Heart left ventricle (tissue), 16 donors: ENCODE measurements around the gene ENTR1. TPM values are rescaled to one million over a fixed set of nuclear protein-coding genes. Genes with fewer than 3 reads are reported as not detected.

Experiments used
- ATAC-seq, 4 donors: fragments of 200-7000 bp; cut with Tn5 transposase; one replicate each; pipeline ENCODE4 v1.9.1; 2020 to 2022; ENCODE audit warnings: moderate library complexity in 4 of 4, mild to moderate bottlenecking in 3 of 4, moderate number of reproducible peaks in 1 of 4
- DNase-seq, 5 donors: peaks; one replicate each; pipeline ENCODE4 v3.0.0-alpha.2; 2020
- H3K27ac ChIP-seq, 12 donors: fragments of 200-600 bp; sonication (generic) in 4 of 12; one replicate each; pipeline versions ENCODE4 v1.5.0 to v1.8.0; 2016 to 2022; ENCODE audit warnings: mild to moderate bottlenecking in 2 of 12
- H3K27me3 ChIP-seq, 9 donors: fragments of 200-600 bp; sonication (generic) in 2 of 9; one replicate each; pipeline versions ENCODE4 v1.5.1 to v1.8.0; 2016 to 2022; ENCODE audit warnings: mild to moderate bottlenecking in 3 of 9
- H3K36me3 ChIP-seq, 9 donors: fragments of 200-600 bp; sonication (generic) in 2 of 9; one replicate each; pipeline versions ENCODE4 v1.5.0 to v1.8.0; 2018 to 2022; ENCODE audit warnings: mild to moderate bottlenecking in 2 of 9
- H3K4me1 ChIP-seq, 12 donors: fragments of 200-600 bp; sonication (generic) in 4 of 12; one replicate each; pipeline versions ENCODE4 v1.5.0 to v1.8.0; 2016 to 2022; ENCODE audit warnings: mild to moderate bottlenecking in 3 of 12
- H3K4me3 ChIP-seq, 12 donors: fragments of 200-600 bp; sonication (generic) in 4 of 12; one replicate each; pipeline versions ENCODE4 v1.5.0 to v1.8.0; 2017 to 2022; ENCODE audit warnings: mild to moderate bottlenecking in 9 of 12, moderate library complexity in 4 of 12
- H3K9me3 ChIP-seq, 12 donors: fragments of 200-600 bp; sonication (generic) in 4 of 12; one replicate each; pipeline versions ENCODE4 v1.5.0 to v1.8.0; 2016 to 2022; ENCODE audit warnings: mild to moderate bottlenecking in 1 of 12
- POLR2A ChIP-seq, 2 donors: fragments of 450-650 bp; IDR thresholded peaks; one replicate each; pipeline ENCODE4 v1.6.1; 2017; ENCODE audit warnings: antibody characterized with exemption in 2 of 2, mild to moderate bottlenecking in 2 of 2, moderate library complexity in 2 of 2
- WGBS, 4 donors: extraction: QIAGEN DNeasy Blood & Tissue Kit in 2 of 4; methylation state at CpG; one replicate each; pipeline versions ENCODE4 v1.1.5 to v1.1.7; 2013 to 2018; 5-methylcytosine and 5-hydroxymethylcytosine counted together
- intact Hi-C, 10 donors: fragments of 100-400 bp; cut with DNase I; formaldehyde crosslinking; loops; one replicate each; pipeline versions ENCODE4 v1.11.1 to v1.14.2; 2022
- polyA plus RNA-seq, 2 donors: library from polyadenylated mRNA; stranded (reverse); fragments of 200-250 nt; gene quantifications; one replicate each; pipeline ENCODE4 v1.2.3, GENCODE V29; 2013
- total RNA-seq, 9 donors: library from RNA; depleted of rRNA in 2 of 9; stranded (reverse); fragments of >200 nt in 2 of 9; fragmentation: NEBNext Ultra II Directional in 3 of 9; extraction: Animal tissue kit (Norgen Biotek cat#: 25700) in 3 of 9; gene quantifications; one replicate each; pipeline versions ENCODE4 v1.1.0 to v1.2.4, GENCODE V29; 2016 to 2023
- TF ChIP-seq, protein P1 (sequence below), 12 donors: fragments of 200-600 bp; sonication (generic) in 4 of 12; IDR thresholded peaks; one replicate each; pipeline versions ENCODE4 v1.5.0 to v1.8.0; 2018 to 2022; ENCODE audit warnings: antibody characterized with exemption in 12 of 12, mild to moderate bottlenecking in 5 of 12
- donor health status: ischemic (EF 13 %, LVEDD 7.1; RV severe dilation, severe dysfunction).
- donor health status: healthy with polysubstance abuse.
- donor health status: DM: no; HTN: yes; CAD: no.
- donor health status: DM: no; HTN: no; CAD: no.
- donor health status: ischemic (EF 25% LVEDD 6.9; RV normal size, moderate dysfunction).
- donor health status: ischemic (EF 25% LVEDD 5.7; RV mildly dilated, moderate dysfunction).
- donor health status: healthy.
- donor health status: DM: yes; HTN: yes; CAD: no.
- donor health status: ischemic (EF 35%, LVEDD 5.7; RV mildly dilated, moderate dysfunction).
- donor health status: nonischemic (EF 11% LVEDD 7.7; RV severe dilation, severe dysfunction).
- donor health status: DM: yes; HTN: yes; CAD: no.
- donor health status: PGD.
- donor health status: ischemic (EF 29% LVEDD 5.4; RV normal size, mild dysfunction).
- donor health status: nonischemic (EF 23%, LVEDD 6.1; RV moderate dilation, normal function).

The ENTR1 gene
- total and polyA plus RNA-seq, 11 donors = 11.8 to 27.7 (median 18.4) TPM

DNA sequence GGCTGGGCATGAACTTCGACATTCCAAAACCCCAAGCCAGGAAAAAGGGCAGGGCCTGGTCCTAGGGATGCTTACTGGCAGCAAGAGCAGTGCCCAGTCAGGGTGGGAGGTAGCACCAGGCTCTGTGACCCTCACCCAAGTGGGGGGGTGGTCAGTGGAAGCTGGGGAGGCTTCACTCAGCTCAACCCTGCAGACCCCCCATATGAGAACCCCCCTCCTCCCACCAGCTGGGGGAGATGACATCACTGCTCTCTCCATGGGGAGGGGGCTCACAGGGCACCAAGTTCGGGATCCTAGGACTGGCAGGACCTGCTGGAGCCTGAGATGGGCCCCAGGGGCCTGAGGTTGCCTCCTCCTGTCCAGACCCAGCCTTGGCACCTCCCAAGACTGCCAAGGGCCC, 51.5 kb downstream of the ENTR1 start:
- TF ChIP-seq POLR2A (IDR thresholded peaks at IDR 0.05) = no peak
- TF ChIP-seq, protein P1, sequence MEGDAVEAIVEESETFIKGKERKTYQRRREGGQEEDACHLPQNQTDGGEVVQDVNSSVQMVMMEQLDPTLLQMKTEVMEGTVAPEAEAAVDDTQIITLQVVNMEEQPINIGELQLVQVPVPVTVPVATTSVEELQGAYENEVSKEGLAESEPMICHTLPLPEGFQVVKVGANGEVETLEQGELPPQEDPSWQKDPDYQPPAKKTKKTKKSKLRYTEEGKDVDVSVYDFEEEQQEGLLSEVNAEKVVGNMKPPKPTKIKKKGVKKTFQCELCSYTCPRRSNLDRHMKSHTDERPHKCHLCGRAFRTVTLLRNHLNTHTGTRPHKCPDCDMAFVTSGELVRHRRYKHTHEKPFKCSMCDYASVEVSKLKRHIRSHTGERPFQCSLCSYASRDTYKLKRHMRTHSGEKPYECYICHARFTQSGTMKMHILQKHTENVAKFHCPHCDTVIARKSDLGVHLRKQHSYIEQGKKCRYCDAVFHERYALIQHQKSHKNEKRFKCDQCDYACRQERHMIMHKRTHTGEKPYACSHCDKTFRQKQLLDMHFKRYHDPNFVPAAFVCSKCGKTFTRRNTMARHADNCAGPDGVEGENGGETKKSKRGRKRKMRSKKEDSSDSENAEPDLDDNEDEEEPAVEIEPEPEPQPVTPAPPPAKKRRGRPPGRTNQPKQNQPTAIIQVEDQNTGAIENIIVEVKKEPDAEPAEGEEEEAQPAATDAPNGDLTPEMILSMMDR (IDR thresholded peaks at IDR 0.05) = no peak
- ATAC-seq (no peak), DNase-seq (no peak)
- Histone ChIP-seq H3K4me1 (peaks cover under 1 to 49% (median 28%) of the 10 kb centered on the region in 12 donors), H3K27ac (peak overlapping the region in 1 of 12 donors; percentile 33), H3K36me3 (peaks cover 0 to 25% (median 11%) of the 10 kb centered on the region in 9 donors), H3K9me3 (no peaks in the 10 kb centered on the region), H3K27me3 (no peaks in the 10 kb centered on the region), H3K4me3 (no peak overlapping the region)
- 36 to 55% (median 51%) methylated on average over 2 of the region's 2 CpGs; no CpG with 5 or more reads in 1 of the 4 donors for WGBS, 4 donors
- intact Hi-C loops = no loop called here

- TF ChIP-seq, protein P1 (IDR thresholded peaks at IDR 0.05) = no peak
- TF ChIP-seq POLR2A (IDR thresholded peaks at IDR 0.05) = no peak
- Histone ChIP-seq H3K27me3 (no peaks in the 10 kb centered on the region), H3K36me3 (peaks cover 0 to 25% (median 11%) of the 10 kb centered on the region in 9 donors), H3K4me1 (peaks cover 0 to 56% (median 28%) of the 10 kb centered on the region in 12 donors), H3K4me3 (no peak overlapping the region), H3K27ac (peak overlapping the region in 1 of 12 donors; percentile 33), H3K9me3 (no peaks in the 10 kb centered on the region)
- 74 to 87% (median 83%) methylated on average over 14 to 29 of the region's 29 CpGs for WGBS, 4 donors
- intact Hi-C loops = no loop called here
- DNase-seq (no peak), ATAC-seq (no peak)
These were observed 52.4 kb downstream of the ENTR1 start for GRCh38 chr9:136358016-136358415.

DNA sequence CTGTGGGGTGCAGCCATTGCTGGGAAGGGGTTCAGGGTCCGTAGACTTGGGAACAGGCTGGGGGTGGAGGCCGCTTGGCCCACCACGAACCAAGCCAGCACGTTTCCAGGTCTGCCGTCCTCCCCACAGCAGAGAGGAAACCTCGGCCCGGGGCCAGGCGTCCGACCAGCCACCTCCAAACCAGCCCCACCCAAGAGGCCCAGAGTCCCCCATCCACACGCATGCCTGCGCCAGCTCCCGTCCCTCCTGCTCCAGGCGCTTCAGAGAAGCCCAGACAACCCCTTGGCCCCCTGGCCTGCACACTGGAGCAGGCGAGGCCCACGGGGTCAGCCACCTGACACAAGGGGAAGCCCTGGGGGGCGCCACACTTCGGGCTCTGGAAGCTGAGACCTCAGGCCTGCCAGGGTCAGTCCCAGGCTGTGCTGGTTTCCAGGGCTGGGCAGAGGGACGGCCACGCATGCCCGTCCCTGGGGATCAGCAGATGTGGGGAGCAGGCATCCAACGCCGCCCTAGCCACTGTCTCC, 53.1 kb downstream of the ENTR1 start:
- intact Hi-C loops = no loop called here
- WGBS, 4 donors = 61 to 79% (median 79%) methylated on average over 12 to 22 of the region's 22 CpGs

More for the DNA sequence above, 53.1 kb downstream of the ENTR1 start:
- H3K27ac ChIP-seq = peak overlapping the region in 1 of 12 donors; percentile 75
- TF ChIP-seq POLR2A (IDR thresholded peaks at IDR 0.05) = no peak
- TF ChIP-seq, protein P1 (IDR thresholded peaks at IDR 0.05) = no peak
- peaks cover 0 to 51% (median 21%) of the 10 kb centered on the region in 12 donors for H3K4me1 ChIP-seq
- H3K4me3 ChIP-seq = no peak overlapping the region
- ATAC-seq = no peak
- no peaks in the 10 kb centered on the region for H3K9me3 ChIP-seq
- H3K36me3 ChIP-seq = peaks cover 0 to 25% (median 11%) of the 10 kb centered on the region in 9 donors
- H3K27me3 ChIP-seq = no peaks in the 10 kb centered on the region
- DNase-seq = no peak
